ENCODE results near the gene RAP1GAP2.
"Not testable (repeated sequence)": the region's sequence is repeated elsewhere in the genome, so short reads cannot be mapped to it uniquely, and the experiment has no call there.

Gene RAP1GAP2

DNA sequence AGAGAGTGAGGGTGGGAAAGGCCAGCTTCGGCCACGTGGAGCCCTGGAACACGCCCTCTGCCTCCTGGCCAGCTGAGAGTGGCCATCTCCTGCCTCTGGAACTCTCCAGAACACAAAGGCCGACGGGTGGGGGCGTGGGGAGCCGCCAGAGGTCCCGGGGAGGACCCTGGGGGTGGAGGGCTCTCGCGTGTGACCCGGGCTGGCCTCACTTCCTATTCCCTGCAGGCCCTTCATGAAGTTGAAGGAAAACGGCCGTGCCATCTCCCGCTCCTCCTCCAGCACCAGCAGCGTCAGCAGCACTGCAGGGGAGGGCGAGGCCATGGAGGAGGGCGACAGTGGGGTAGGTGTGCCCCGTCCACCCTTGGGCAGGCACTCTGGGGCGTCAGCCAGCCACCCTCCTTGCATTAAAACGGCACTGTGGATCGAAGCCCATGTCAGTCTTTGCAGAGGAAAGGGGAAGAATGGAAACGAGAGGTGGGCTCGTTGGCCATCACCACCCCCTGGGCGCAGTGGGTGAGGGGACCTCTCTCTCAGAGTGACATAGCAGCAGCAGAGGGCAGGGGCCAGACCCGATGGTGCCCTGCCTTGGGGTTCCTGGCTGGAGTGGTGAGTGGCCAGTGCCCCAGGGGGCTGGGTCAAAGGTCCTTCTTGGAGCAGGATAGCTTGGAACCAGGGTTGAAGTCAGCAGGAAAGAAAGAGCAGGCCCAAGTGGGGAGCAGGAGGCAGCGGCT is 230.1 kb downstream of the RAP1GAP2 start:
- TF ChIP-seq, protein P1, sequence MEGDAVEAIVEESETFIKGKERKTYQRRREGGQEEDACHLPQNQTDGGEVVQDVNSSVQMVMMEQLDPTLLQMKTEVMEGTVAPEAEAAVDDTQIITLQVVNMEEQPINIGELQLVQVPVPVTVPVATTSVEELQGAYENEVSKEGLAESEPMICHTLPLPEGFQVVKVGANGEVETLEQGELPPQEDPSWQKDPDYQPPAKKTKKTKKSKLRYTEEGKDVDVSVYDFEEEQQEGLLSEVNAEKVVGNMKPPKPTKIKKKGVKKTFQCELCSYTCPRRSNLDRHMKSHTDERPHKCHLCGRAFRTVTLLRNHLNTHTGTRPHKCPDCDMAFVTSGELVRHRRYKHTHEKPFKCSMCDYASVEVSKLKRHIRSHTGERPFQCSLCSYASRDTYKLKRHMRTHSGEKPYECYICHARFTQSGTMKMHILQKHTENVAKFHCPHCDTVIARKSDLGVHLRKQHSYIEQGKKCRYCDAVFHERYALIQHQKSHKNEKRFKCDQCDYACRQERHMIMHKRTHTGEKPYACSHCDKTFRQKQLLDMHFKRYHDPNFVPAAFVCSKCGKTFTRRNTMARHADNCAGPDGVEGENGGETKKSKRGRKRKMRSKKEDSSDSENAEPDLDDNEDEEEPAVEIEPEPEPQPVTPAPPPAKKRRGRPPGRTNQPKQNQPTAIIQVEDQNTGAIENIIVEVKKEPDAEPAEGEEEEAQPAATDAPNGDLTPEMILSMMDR (IDR thresholded peaks at IDR 0.05; ENCODE audit: low read depth, low read length, missing control alignments): no peak
- no peak for DNase-seq (ENCODE audit: low read depth)
- H3K4me3 ChIP-seq (ENCODE audit: low read depth, low read length): no peak overlapping the region
- in situ Hi-C loops (cut with HindIII; ENCODE audit: low sequenced_read_pairs): no loop called here

DNA sequence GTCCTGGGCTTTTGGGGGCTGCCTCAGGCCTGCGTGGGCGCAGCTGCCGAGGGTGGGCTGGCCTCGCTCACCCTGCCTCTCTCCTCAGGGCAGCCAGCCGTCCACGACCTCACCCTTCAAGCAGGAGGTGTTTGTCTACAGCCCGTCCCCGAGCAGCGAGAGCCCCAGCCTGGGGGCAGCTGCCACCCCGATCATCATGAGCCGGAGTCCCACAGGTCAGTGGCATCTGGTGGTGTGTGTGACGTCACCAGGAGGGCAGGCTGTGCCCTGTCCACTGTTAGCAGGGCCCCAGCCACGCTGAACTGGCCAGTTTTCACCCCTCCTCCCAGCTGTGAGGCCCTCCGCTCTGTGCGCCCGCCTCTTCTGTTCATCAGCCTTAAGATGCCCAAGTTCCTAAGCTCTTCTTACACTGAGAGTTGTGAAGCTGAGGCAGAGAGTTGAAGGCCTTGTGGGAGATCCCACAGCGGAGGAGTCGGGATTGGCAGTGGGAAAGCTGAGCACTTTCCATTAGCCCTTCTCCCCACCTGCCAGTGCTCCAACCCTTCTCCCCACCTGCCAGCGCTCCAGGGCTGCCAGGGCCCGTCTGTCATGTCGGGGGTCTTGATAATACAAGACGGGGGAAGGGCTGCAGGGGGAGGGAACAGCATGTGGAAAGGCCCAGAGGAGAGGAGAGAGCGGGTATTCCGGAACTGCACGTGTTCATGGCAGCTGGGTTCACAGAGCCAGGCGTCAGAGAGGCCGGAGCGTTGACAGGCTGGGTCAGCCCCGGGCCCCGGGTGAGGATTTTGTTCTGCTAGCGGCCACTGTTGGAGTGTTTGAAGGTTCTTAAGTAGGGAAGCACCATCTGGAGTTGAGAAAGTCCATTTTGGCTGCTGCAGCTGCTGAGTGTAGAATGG is 230.9 kb downstream of the RAP1GAP2 start:
- no peak for DNase-seq (ENCODE audit: low read depth)
- no peak overlapping the region for H3K4me3 ChIP-seq (ENCODE audit: low read depth, low read length)
- TF ChIP-seq, protein P1 (IDR thresholded peaks at IDR 0.05; ENCODE audit: low read depth, low read length, missing control alignments): no peak
- in situ Hi-C loops (cut with HindIII; ENCODE audit: low sequenced_read_pairs): no loop called here

DNA sequence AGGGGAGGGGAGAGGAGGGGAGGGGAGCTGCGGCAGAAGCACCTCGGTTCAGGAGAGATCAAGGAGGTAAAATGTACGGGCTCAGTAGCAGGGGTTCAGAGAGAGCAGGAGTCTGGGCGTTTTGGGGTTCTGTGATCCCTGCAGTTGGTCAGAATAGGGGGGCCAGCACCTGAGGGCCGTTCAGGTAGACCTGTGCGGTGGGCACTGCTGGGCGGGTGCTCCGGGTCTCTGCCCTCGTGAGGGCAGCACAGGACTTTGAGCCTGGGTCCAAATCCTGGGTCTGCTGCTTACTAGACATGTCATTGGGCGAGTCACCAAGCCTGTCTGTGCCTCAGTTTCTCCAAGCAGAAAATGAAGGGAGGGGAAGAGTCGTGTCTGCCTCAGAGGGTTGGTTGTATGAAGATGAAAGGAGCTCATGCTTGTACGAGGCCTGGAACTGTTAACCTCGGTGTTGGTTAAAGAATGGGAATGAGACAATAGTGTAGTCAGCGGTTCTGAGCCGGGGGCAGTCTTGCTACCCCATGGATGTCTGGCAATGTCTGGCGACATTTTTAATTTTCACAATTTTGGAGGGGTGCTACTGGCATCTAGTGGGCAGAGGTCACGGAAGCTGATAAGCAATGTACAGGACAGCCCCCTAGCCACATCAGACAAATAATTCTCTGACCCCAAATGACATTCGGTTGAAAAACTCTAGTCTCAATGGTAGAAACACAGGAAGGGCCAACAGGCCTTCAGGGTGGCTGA is 231.7 kb downstream of the RAP1GAP2 start:
- no peak overlapping the region for H3K4me3 ChIP-seq (ENCODE audit: low read depth, low read length)
- in situ Hi-C loops (cut with HindIII; ENCODE audit: low sequenced_read_pairs): no loop called here
- TF ChIP-seq, protein P1 (IDR thresholded peaks at IDR 0.05; ENCODE audit: low read depth, low read length, missing control alignments): no peak
- no peak for DNase-seq (ENCODE audit: low read depth)

DNA sequence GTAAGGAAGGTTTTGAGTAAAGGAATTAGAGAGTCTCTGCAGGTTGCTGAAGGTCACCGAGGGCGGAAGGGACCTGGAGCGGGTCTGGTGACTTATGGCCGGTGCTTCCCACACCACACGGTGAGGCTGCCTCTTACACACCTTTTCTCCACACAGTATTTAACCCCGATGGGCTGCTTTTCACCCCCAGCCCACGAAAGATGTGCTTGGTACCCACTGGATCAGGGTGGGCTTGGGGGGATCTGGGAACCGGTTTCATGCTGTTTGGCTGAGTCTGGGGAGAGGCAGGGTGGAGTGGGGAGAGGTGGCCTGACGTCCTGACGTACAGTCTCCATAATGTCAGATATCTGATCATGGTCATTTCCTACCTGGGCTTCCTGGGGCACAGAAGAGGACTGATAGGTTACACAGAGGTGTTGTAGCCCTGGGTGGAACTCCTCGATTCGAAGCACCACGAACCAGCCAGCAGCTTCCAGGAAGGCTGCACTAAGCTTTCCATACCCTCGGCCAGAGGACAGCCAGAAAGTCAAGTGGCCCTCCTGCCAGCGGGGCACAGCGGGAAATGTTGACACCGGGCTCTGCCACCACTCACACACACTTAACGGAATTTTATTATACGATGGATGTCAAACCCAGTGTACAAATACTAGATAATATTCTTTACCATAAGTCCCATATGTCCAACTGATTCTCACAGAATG is 233.1 kb downstream of the RAP1GAP2 start:
- H3K4me3 ChIP-seq (ENCODE audit: low read depth, low read length): no peak overlapping the region
- TF ChIP-seq, protein P1 (IDR thresholded peaks at IDR 0.05; ENCODE audit: low read depth, low read length, missing control alignments): no peak
- no peak for DNase-seq (ENCODE audit: low read depth)
- in situ Hi-C loops (cut with HindIII; ENCODE audit: low sequenced_read_pairs): no loop called here

DNA sequence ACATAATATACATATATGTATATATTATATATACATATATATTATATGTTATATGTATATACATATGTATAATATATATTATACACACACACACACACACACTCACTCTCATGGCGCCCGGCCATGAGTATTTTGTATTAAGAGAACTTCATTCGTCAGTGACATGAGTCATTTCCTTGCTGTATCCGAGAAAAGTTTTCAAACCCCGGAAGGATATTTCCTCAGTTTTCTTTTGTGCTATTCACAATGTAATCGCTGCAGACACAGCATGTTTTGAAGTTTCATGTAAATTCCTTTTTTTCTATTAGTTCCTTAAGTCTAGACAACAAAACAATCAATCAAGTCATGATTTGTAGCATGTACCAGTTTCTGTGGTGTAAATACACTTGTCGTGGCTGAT is 233.9 kb downstream of the RAP1GAP2 start:
- TF ChIP-seq, protein P1 (IDR thresholded peaks at IDR 0.05; ENCODE audit: low read depth, low read length, missing control alignments): no peak
- in situ Hi-C loops (cut with HindIII; ENCODE audit: low sequenced_read_pairs): no loop called here
- peak; percentile 11 for DNase-seq (ENCODE audit: low read depth)
- H3K4me3 ChIP-seq (ENCODE audit: low read depth, low read length): no peak overlapping the region

DNA sequence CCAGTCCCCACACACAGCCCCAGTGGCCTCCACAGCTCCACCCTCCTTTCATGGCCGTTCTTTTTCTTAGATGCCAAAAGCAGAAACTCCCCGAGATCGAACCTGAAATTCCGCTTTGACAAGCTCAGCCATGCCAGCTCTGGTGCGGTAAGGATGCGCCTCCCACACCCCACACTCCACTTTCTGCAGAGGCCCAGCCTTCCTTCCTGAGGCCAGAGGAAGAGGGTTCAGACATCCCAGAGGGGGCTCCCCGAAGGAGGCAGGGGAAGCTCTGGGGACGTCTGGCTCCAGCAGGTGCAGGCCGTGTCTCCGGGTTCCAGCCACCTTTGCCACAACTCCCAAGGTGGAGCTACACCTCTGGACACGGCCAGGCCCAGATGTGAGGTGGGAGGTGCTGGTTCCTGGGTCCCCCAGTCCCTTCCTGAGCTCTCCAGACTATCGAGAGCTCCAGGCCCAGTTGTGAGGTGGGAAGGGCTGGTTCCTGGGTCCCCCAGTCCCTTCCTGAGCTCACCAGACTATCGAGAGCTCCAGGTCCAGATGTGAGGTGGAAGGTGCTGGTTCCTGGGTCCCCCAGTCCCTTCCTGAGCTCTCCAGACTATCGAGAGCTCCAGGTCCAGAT is 234.7 kb downstream of the RAP1GAP2 start:
- in situ Hi-C loops (cut with HindIII; ENCODE audit: low sequenced_read_pairs); H3K4me3 ChIP-seq (ENCODE audit: low read depth, low read length); DNase-seq (ENCODE audit: low read depth): not testable (repeated sequence)
